HG02642 (cell line): Measurements from ENCODE around the gene ZBTB24.

Experiments
- ATAC-seq: cut with Tn5 transposase; IDR thresholded peaks from one replicate; pipeline ENCODE4 v1.9.1; 2021; ENCODE audit warnings: mild to moderate bottlenecking; ENCODE audit not compliant: unreplicated experiment, poor library complexity

Gene ZBTB24

DNA sequence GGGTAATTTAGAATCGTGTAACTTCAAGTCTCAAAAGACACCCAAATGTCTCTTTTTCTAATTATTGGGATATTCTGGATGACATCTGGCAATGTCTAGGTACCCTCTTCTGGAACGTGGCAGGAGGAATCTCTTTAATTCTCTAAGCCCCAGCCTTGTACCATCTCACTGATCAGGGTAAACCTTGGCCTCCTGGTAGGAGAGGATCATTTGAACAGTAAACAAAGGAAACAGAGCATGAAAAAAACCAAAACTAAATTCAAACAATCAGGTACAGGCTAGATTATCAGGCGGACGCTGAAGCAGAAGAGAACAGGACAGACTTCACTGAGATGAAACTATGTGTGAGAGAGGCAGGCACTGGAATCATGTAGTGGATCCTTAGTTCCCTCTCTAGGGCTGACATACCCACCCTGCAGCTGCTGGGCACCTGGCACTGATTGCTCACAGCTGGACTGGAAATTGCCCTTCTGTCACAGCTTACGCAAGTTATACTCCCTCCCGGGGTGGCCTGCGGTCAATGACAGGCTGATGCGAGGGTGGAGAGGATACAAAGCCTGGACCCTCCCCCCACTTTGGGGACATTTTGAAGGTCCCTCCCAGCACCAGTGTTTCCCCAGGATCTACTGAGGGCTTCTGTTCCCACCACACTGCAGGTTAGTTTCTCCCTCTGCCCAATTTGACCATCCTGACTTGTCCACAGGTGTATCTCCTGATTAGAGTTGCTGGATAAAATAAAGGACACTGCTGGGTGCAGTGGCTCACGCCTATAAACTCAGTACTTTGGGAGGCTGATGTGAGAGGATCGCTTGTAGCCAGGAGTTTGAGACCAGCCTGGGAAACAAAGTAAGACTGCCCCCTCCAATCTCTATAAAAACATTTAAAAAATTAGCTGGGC is 20.6 kb upstream of the ZBTB24 start:
- no peak for ATAC-seq

DNA sequence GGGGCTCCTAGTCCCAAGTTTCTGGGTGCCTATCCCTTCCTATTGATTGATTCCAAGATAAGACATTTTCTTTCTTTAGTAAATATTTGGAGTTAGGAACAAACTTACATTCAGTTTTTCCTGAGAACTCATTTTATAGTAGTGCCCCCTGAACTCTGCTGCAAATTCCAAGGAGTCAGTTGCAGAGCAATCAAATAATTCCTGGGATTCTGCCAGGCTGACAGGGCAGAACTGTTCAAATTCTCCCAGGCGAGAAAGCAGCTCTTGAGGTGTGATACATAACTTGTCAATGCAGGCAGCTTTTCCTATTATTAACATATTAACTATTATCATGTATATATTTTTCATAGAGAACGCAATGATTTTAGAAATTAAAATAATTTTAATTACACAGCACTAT is 15.9 kb upstream of the ZBTB24 start:
- ATAC-seq: no peak

DNA sequence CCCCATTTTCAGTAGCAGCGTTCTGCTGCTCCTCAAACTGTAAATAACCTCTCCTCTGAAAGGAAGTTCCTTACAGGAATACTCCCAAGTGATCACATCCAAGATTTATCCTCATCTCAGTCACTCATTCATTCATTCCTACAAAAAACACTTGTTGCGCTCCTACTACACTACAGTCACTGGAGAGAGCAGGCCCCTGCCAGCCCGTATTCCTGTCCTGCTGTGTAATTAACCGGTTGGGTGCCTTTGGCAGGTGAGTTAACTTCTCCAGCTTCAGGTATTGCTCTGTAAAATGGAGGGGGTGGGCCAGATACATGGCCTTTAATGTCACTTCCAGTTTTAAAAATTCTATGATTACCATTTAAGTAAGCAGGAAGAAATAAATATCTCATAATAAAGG is 15.0 kb upstream of the ZBTB24 start:
- ATAC-seq: no peak

DNA sequence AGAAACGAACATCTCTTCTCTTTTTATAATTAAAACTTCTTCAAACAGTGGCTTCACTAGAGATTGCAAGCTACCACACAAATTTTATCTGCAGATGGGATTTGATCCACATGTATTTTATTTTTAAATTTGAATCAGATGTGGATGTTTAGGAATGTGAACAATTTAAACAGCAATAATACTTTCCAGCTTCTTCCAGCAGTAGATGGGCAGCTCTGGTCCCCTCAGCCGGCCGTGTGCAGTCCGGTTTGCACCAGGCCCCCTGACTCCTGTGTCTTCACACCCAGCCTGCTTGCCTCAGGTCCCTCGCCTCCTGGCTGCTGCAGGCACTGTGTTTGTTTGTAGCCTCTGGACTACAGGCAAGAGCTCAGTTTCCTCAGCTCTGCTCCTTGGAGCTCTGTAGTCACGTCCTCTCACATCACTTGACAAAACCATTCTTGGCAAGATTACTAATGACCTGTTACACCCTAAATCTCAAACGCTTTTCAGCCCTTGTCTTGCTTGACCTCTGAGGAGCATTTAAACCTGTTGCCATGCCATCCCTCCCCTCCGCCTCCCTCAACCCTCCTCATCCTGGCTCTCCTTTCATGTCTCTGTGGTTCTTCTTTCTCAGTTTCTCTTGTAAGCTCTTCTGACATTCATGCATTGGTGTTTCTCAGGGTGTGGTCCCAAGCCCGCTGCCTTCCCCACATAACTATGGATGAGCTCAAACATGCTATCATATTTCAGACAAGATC is 13.2 kb upstream of the ZBTB24 start:
- no peak for ATAC-seq

DNA sequence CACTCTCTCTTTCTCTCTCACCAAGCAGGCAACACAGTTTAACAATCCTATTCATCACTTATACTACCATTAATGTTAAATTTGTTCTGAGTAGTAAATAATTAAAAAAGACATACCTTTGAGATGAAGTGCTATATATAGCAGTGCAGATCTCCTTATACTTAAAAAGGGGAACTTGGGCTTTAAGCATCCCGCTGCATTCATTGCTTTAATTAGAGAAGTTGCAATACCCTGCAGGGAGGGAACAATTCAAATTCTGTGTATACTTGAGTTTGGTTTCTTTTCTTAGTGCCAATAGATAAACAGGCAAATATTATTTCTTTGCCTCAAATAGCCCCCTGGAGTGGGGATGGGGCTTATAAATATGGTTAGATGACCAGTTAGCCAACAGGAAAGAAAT is 10.8 kb upstream of the ZBTB24 start:
- no peak for ATAC-seq

DNA sequence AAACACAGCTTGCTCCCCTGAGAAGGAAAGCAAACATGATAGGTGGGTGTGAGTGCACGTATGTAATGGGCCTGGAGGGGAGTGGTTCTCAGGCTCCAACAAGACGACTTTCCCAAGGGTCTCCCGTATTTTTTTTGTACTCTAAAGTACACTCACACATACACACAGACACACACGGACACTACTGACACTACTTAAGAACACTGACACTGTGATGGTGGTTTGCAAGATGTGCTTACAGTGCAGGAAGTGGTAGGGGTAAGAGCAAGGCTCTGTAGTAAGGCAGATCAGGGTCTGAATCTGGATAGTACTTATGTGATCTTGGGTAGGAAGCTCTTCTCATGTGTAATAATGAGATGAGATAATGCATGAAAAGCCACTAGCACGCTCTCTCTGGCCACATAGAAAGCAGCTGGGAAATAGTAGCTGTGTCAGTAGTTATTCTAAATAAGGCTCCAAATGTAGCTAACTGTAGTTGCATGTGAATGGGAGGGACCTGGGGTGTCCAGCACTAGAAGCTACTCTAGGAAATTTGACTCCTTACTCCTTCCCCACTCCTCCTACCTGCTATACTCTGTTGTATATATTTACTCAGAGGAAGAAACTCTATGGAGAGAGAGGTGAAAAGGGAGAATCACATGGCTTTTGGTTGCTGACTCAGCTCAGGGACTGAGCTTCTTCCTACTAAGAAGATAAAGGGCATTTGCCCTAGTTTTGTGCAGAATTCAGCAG is 8.4 kb upstream of the ZBTB24 start:
- no peak for ATAC-seq

DNA sequence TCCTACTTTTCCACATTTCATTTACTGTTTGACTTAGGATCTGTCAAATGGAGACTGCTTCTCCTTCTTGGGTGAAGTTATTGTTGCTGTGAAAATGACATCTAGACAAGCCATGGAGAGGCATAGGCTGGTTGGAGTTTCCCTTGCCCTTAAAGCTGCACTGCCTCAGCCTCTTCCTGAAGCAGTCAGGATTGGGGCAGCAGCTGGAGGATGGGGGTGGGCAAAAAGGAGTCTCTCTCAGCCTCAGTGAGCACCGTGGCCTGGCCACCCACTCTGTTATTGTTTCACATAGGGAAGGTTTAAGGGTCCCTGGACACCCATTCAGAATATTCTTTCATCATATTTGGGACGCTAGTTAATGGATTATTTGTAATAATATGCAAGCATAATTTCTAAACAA is 7.7 kb upstream of the ZBTB24 start:
- ATAC-seq: no peak

DNA sequence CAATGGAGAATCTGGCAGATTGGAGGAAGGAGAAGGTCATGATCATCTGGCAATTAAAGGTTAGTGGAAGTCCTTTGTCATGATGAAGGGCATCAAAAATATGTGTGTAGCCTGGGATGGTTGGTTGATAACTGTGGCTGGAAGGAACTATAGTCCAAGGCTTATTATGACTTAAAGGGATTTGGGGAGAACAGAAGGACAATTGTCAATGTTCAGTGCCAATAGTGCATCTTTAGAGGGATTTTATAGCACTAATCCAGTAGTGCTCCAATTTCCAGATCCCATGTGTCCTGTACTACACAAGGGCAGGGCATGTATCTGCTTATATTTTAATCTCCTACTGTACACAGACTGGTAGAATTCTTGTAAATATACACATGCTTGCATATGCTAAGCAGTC is 5.0 kb upstream of the ZBTB24 start:
- ATAC-seq: no peak

DNA sequence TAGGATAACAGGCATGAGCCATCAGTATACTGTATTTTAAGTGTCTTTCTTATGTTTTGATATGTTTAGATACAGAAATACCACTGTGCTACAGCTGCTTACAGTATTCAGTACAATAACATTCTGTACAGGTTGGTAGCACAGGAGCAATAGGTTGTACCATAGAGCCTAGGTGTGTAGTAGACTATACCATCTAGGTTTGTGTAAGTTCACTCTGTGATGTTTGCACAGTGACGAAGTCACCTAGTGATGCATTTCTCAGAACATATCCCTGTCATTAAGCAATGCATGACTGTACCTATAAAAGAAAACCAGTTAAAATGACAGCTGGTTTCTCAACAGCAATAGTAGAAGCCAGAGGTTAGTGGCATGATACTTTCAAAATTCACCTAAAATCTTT is 3.0 kb upstream of the ZBTB24 start:
- ATAC-seq: no peak

DNA sequence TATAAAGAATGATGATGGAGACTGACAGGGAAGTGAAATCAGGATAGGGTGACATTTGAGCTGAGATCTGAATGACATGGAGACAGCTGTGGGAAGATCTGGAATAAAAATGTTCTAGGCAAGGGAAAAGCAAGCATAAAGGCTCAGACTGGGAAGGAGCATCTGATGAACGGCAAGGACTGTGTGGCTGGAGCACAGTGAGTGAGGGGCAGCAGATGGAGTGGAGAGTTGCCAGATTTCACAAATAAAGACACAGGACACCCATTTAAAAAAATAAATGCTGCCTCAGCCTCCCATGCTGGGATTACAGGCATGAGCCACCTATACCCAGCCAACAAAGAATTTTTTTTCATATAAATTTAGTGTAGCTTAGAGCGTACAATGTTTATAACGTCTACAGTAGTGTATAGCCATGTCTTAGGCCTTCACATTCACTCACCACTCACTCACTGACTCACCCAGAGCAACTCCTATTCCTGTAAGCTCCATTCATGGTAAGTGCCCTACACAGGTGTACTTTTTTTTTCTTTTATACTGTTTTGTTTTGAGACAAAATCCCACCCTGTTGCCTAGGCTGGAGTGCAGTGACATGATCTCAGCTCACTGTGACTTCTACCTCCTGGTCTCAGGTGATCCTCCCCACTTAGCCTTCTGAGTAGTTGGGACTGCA is 2.4 kb upstream of the ZBTB24 start:
- no peak for ATAC-seq

DNA sequence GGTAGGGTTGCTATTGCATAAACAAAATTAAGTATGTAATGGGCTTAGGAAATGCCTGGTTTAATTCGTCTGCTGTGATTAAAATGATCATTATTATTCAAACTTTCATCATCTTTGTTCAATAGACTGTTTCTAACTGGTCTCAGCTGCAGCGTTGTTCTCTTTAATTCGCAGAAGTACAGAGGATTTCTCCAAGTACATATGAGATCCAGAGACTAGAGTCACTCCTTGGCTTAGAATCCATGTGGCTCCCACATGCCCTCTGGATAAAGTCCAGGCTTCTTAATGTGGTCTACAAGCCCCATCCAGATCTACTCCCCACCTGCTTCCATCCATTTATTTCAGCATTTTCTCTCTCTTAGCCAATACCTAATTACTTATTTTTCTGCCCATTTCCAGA is 1.1 kb upstream of the ZBTB24 start:
- ATAC-seq: no peak

DNA sequence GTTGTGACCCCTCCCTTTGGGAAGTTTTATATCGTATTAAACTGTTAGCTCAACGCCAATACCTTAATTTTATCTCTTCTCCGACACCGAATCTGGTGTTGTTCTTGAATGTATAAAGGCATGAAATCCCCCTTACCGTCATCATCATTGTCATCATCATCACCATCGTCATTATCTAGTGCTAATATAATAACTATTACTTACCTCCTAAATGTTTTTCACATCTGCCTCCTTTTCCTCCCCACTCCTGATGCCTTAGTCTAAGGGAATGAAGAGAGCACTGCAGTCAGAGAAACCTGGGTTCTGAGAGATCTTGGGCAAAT is 677 bp upstream of the ZBTB24 start:
- peak; percentile 1 for ATAC-seq

DNA sequence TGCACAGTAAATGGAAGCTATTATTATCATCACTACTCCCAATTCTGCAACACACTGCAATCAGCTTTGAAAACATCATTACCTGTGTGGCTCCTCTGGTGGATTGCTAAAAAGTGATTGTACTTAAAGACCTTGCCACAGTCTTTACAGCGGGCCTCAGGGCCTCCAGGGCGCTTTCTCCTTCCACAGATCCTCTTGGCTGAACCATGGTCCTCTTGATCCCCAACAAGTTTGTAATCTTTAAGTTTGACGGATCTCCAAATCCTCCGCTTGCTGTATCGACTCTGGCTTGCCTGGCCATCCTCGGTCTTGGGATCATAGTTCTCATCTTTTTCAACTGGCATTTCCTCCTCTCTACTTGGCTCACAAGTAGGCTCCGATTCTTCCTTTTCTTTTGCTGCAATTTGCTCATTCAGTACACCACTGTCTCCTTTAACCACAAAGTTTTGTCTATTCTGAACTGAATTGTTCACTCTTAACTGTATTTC is 2.0 kb downstream of the ZBTB24 start:
- no peak for ATAC-seq

DNA sequence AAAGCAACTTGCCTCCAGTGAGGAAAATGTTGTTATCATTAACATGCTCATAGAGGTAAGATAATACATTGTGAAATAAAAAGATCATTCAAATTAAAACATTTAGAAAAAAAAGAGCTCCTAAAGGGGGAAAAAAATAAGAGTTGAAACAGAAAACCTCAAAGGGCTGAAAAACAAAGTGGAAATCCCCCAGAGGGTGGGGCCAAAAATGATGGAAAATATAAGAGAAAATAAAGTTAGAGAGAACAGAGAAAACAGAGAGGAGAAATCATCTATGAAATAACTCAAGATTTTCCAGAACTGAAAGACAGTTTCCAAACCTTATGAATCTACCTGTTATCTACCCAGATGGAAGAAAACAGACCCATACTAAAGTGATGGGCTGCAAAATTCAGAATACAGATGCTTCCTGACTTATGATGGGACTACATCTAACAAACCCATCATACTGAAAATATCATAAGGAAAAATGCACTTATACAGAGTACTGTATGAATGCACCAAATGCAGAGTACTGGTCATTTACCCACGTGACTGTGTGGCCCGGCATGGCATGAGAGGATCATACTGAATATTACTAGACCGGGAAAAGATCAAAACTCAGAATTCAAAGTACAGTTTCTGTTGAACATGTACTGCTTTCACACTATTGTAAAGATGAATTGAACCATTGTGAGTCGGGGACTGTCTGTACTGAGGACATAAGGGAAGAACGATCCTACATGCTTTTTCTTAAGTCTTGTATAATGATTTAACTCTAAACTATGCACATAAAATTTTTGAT is 4.0 kb downstream of the ZBTB24 start:
- no peak for ATAC-seq

DNA sequence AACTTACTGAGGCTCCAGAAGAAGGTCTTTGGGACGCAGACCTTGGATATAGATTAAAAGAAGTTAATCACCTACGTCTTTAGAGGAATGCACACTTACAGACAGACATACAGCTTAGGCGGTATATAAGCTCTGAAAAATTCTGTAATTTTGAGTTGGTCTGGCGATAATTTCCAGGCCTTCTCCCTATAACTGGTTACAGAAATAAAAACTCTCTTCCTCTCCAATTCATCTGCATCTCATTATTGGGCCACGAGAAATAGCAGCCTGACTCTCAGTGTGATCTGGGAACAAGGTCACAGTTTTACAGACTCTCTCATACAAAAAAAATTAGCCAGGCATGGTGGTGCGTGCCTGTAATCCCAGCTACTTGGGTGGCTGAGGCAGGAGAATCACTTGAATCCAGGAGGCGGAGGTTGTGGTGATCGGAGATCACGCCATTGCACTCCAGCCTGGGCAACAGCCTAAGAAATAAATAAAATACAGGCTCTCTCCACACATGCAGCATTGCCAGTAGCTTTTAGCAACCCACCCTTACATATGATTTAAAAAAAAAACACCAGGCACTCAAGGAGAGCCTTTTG is 4.7 kb downstream of the ZBTB24 start:
- ATAC-seq: no peak

DNA sequence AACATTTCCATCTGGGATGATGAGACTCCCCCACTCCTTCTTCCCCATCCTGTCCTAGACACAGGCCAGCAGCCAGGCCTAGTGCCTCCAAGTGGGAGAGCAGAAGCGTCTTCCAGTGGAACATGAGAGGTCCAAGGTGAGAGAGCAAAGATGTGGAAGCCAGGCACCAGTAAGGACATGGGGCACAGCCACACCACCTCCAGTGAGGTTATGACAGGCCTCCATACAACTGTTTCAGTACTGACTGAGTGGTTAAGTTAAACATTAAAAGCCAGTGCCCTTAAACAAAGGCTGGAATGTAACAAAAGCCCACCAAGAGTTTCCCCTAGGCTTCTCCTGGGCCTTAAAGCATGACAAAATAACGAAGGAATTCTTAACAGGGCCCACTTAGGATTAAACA is 5.3 kb downstream of the ZBTB24 start:
- peak; percentile 56 for ATAC-seq

DNA sequence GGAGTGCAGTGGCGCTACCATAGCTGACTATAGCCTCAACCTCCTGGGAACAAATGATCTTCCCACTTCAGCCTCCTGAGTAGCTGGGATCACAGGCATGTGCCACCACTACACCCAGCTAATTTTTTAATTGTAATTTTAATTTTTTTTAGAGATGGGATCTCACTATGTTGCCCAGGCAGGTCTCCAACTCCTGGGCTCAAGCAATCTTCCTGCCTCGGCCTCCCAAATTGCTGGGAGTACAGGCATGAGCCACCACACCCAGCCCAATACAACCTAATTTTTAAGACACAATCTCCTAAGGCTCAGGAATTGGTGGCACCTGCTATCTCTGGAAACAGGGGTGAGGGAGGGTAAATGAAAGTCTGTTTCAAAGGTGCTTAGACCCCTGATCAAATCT is 5.8 kb downstream of the ZBTB24 start:
- ATAC-seq: no peak

DNA sequence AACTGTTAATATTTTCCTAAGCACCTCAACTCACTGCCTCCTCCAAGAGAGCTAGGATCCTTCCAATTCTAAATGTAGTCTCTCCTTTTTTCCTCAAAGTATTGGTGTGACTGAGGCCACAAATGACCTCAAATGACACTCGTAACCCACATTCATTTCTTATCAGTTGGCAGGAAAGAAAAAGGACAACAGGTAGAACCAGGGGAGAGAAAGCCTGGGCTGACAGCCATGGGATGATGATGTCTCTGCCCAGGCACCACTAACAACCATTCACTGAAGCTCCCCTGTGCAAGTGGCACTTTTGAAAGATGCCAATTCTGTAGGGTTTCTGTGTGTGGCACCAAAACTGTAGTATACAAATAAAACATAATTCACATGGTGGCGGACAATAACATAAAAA is 7.4 kb downstream of the ZBTB24 start:
- no peak for ATAC-seq

DNA sequence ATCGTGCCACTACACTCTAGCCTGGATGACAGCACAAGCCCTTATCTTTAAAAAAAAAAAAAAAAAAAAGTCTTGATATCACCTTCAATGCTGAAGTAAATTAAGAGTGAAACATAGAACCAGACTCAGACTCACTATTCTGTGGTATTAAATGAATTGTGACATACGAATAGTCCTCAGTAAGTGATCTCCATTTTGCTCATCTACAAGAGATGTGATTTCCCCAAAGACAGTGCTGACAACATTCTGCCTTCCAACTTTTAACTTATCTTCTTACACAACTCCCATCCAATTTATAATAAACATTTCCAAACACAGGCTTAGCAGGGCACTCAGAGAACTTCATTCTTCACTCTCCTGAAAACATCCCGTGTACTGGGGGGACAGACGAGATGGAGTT is 8.0 kb downstream of the ZBTB24 start:
- ATAC-seq: no peak
